Suprapubic skin (tissue), 4 donors: ENCODE data around the gene CLCNKA.

Experiments
- CTCF ChIP-seq, 2 donors: fragments of 200-600 bp in 1 of 2; fragments of 450-650 bp in 1 of 2; sonication (generic) in 1 of 2; IDR thresholded peaks; one replicate each; pipeline ENCODE4 v1.5.1; 2016 to 2019; ENCODE audit warnings: antibody characterized with exemption in 2 of 2, mild to moderate bottlenecking in 1 of 2, moderate library complexity in 1 of 2
- POLR2A ChIP-seq, 2 donors: fragments of 450-650 bp; IDR thresholded peaks; one replicate each; pipeline ENCODE4 v1.6.1; 2017; ENCODE audit warnings: antibody characterized with exemption in 2 of 2, mild to moderate bottlenecking in 2 of 2, moderate library complexity in 2 of 2
- POLR2AphosphoS5 ChIP-seq, 3 donors: sonication (generic); formaldehyde crosslinking; IDR thresholded peaks; one replicate each; pipeline ENCODE4 v1.6.1; 2017; ENCODE audit warnings: antibody characterized with exemption in 3 of 3

GRCh38 chr1:15985611-15986297 is 36.1 kb upstream of the CLCNKA start:
- TF ChIP-seq CTCF (IDR thresholded peaks at IDR 0.05) (no peak), POLR2A (IDR thresholded peaks at IDR 0.05) (no peak), POLR2AphosphoS5 (IDR thresholded peaks at IDR 0.05) (no peak)
